ENCODE measurements around the gene SLC66A2.

The SLC66A2 gene

DNA sequence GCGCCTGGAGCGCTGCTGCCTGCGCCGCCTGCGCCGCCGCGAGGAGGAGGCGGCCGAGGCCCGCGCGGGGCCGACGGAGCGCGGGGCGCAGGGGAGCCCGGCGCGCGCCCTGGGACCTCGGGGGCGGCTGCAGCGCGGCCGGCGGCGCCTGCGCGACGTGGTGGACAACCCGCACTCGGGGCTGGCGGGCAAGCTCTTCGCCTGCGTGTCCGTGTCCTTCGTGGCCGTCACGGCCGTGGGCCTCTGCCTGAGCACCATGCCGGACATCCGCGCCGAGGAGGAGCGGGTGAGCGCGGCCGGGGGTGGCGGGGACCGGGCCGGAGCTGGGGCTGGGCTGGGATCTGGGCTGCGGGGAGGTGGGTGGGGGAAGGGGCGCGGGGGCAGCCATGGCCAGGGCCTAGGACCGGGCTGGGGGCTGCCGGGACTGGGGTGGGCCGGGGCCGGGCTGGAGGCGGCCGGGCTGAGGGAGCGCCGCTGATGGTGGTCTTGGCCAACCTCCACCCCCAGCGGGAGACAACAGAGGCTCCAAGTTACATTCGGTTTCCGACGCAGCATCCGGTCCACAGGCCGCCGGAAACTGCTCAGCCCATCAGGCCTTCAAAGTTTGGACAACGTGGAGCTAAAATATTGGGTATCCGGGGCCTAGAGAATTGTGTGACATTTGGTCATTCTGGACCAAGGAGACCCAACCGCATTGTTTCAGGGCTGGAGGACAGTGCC lies 87.3 kb downstream of the SLC66A2 start:
- DNase-seq, result no peak

DNA sequence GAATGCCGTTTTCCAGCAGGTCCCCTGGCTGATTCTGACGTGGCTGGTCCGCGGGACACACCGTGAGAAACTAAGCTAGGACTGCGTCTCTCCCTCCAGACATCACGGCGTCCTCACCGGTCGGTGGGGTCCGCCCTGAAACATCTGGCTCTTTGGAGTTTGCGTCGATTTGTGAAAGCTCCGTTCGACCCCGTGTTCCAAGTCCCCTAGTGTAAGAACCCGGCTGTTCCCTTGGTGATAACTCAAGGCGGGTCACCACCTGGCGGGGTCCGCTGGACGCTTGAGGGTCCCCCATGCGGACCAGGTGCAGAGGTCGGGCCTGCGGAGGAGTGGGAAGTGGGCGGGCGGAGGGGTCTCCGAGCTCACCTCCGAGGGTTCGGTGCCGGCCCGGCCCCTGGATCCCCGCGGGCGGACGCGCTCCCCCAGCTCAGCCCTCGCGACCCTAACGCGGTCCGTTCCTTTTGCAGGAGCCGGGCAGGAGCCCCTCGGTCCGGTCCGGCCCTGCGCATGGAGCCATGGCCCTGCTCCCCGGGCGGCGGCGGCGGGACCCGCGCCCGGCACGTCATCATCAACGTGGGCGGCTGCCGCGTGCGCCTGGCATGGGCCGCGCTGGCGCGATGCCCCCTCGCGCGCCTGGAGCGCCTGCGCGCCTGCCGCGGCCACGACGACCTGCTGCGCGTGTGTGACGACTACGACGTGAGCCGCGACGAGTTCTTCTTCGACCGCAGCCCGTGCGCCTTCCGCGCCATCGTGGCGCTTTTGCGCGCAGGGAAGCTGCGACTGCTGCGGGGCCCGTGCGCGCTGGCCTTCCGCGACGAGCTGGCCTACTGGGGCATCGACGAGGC lies 88.1 kb downstream of the SLC66A2 start:
- DNase-seq, result no peak

DNA sequence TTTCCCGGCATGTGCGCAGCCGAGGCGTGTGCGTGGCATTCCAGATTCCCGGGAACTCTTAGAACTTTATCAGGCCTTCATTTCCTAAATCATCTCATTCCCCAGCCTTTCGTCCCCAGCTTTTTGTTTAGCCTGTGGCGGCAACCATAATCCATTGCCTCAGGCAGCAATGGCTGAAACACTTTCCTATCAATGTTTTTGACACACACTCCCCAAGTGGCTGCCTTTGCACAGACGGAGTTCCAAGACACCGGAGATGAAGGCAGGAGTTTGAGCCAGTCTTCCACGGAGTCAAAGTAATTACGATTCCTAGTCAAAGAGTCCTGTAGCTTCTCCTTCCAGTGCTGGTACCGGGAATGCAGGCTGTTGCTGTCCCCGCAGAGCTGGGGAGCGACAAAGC lies 88.9 kb downstream of the SLC66A2 start:
- DNase-seq, result no peak

DNA sequence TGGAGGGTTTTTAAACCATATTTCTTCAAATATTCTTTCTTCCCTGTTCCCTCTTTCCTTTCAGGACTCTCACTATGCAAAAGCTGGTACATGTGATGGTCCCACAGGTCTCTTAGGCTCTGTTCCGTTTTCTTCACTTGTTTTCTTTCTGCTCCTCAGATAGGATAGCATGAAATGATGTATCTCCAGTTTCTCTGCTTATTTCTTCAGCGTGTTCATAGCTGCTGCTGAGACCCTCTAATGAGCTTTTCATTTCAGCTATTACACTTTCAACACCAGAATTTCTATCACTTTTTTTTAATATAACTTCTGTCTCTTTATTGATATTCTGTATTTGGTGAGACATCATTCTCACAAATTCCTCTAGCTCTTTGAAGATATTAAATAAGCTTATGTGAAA lies 89.8 kb downstream of the SLC66A2 start:
- no peak for DNase-seq

DNA sequence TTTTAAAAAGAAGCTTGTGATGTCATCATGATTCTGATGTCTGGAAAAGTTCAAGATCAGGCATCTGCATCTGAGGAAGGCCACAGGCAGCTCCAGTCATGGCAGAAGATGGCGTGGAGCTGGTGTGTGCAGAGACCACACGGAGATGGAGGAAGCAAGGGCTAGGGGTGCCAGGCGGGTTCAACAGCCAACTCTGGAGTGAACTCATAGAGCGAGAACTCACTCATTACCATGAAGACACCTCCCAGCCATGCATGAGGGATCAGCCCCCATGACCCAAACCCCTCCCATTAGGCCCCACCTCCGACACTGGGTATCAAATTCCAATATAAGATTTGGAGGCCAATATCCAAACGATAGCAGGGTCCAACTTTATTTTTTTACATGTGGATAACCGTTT lies 92.1 kb downstream of the SLC66A2 start:
- DNase-seq, result no peak

DNA sequence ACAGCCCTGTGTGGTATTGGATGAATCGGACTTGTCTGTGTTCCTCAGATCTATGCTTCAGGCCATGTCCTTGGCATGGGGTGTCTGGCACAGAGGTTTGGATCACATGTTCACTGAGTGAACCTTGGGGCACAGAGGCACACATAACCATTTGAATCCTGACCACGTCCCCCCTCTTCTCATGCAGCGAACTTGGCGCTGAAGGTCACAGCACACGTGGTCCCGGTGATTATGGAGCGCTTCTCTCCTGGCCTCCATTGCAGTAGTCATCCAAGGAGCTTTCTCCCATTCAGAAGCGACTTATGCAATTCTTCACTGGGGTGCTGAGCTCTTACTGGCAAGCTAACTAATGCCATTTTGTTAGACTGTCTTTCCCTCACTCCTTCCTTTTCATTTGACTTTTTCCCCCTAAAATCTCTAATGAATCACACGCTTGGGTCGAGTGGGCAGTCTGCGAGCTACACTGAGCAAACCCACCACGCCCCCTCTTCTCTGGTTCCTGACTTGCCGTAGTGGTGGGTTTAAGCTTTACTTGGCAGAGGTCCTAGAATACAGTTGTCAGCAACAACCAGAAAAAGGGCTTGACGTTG lies 94.3 kb downstream of the SLC66A2 start:
- no peak for DNase-seq

DNA sequence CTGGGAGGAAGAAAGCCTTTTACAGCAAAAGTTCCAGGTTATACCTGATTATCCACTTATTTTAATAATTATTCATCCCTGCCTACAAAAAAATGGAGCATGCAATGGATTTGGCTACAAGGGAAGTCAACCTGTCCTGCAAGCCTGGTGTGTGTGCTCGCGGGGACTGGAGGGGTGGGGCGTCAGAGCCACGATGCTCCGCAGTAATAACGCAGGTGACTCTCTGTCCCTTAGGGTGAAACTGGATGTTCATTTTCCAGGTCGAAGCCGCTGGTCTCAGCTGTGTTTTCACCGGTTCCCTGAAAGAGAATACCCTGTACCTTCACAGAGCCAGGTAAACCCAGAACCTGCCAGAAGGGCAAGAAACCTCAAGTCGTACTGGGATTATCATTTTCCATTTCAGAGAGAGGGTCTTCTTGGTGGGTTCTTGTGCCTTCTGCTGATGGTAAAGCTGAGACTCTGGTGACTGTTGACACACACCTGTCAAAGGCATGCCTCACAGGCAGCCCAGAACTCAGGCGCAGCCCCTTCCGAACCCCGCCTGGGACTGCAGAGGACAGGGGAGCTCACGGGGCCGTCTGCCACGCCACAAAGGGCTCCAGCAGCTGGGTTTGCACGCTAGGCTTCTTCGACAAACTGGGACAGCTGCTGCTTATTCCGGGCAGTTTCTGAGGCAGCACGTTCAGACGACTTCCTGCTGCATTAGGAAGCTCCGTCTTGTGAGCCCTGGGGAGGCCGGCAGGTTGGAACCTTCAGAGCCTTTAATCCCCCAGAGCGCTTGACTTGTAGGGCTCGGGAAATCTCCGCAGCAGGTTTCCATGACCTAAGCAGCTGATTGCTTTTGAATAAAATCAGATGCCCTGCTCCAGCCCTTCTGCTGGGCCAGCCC lies 95.1 kb downstream of the SLC66A2 start:
- no peak for DNase-seq

DNA sequence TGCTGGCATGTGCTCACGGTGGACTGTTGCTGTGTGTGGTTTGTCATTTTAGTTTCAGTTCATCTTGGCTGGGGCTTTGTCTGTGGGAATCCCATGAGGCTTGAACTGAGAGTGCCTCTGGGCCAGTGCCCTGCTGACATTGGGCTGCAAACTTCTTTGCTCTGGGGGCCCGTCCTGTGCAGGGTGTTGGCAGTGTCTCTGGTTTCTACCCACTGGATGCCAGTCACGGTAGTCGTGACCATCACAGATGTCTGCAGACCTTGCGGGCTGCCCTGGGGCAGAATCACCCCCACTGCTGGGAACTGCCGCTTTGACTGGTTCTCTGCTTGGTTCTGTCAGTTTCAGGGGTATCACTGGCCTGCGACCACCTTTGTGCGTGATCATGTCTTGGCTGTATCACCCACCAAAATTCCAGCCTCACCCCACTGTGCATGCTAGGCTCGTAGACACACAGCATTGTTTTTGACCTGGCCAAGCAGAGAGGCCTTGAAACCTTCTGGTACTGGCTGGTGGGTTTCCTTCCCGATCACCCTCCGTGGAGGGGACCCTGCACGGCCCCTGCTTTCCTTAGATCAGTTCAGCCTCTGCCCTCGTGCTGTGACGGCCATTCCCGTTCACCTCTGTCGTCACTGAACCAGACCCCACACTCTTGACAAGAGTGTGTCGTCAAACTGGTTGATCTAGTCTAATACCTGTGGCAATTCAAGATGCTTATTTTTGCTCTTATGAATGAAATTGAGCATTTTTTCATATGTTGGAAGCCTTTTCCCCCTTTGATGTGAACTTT lies 96.1 kb downstream of the SLC66A2 start:
- DNase-seq, result no peak

DNA sequence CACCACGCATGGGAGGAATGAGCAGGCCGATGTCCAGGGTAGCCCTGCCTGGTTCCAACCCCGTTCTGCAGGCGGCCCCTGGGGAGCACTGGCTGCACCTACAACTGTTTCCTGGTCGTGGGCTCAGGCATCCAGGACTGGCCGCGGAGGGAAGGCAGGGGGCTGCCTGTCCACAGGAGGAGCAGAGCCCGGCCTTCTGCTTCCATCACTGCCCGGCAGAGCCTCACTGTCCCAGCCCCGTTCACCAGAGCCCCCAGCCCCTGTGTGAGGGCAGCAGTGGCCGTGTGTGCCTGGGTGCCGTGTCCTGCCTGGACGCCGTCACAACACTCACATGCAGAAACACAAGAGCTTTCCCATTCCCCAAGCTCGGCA lies 97.5 kb downstream of the SLC66A2 start:
- DNase-seq, result no peak

DNA sequence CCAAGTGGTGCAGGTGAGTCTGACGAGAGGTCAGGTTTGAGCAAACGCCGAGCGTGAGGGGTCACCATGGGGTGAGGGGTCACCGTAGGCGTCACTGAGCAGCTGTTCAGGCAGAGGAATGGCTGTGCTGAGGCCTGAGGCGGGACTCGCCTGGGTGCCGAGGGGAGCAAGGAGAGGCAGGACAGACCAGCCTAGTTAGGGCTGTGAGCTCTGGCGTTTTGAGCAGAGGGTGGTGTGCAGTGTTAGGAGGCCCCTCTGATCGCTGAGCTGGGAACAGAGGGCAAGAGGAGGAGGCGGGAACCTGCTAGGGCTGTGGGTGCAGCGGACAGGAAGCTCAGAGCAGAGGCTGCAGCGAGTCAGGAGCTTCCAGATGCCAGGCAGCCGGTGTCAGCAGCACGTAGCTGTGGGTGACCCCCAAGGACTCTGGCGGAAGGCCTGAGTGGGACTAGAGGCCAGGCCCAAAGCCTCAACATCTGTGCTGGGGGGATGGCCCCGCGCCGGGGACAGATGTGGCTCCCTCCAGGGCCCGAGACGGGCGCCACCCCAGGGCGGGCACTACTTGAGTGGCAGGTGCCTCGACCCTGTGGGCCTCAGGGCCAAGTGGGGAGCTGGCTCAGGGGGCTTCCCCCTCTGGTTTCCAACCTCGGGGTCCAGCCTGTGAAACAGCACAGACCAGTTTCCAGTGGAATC lies 98.0 kb downstream of the SLC66A2 start:
- DNase-seq, result no peak

DNA sequence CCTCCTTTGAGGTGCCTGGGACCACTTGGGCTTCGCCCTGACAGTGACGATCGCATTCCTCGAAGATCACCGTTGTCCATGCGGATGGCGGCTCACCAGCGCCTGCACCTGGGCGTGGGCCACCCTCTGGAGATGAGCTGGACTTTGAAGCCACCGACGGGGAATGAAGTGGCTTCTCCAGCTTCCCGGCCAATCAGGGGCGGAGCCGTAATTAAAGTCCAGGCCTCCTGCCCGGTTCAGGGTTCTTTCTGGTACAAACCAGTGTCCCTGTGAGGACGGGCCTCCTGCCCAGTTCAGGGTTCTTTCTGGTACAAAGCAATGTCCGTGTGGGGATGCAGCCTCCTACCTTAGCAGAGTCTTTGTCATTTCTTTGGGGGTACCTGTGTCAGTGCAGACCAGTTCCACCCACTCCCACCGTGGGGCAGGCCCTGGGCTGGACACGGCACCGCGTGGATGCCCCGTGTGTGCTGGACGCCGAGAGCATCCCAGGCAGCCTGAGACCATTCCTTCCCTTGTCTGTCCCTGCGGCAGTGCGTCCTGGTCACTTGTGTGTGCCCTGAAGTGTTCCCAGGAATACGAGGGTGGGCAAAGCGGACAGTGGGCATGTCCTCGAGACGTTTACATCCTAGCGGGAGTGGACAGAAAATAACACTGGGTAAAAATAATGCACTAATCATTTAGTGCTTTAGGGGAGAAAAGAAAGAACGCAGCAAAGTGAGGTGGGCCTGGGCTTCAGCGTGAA lies 98.7 kb downstream of the SLC66A2 start:
- DNase-seq, result no peak

Data from effector CD4-positive, alpha-beta T cell (primary cell).